ENCODE measurements around the gene CCDC40. TPM values are rescaled to one million over a fixed set of nuclear protein-coding genes. Genes with fewer than 3 reads are reported as not detected.

The CCDC40 gene, protein sequence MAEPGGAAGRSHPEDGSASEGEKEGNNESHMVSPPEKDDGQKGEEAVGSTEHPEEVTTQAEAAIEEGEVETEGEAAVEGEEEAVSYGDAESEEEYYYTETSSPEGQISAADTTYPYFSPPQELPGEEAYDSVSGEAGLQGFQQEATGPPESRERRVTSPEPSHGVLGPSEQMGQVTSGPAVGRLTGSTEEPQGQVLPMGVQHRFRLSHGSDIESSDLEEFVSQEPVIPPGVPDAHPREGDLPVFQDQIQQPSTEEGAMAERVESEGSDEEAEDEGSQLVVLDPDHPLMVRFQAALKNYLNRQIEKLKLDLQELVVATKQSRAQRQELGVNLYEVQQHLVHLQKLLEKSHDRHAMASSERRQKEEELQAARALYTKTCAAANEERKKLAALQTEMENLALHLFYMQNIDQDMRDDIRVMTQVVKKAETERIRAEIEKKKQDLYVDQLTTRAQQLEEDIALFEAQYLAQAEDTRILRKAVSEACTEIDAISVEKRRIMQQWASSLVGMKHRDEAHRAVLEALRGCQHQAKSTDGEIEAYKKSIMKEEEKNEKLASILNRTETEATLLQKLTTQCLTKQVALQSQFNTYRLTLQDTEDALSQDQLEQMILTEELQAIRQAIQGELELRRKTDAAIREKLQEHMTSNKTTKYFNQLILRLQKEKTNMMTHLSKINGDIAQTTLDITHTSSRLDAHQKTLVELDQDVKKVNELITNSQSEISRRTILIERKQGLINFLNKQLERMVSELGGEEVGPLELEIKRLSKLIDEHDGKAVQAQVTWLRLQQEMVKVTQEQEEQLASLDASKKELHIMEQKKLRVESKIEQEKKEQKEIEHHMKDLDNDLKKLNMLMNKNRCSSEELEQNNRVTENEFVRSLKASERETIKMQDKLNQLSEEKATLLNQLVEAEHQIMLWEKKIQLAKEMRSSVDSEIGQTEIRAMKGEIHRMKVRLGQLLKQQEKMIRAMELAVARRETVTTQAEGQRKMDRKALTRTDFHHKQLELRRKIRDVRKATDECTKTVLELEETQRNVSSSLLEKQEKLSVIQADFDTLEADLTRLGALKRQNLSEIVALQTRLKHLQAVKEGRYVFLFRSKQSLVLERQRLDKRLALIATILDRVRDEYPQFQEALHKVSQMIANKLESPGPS
- total RNA-seq: 10 to 100 TPM in 1 of 2 donors, 1 to 10 TPM in 1; 2.9 to 13.5 TPM

DNA sequence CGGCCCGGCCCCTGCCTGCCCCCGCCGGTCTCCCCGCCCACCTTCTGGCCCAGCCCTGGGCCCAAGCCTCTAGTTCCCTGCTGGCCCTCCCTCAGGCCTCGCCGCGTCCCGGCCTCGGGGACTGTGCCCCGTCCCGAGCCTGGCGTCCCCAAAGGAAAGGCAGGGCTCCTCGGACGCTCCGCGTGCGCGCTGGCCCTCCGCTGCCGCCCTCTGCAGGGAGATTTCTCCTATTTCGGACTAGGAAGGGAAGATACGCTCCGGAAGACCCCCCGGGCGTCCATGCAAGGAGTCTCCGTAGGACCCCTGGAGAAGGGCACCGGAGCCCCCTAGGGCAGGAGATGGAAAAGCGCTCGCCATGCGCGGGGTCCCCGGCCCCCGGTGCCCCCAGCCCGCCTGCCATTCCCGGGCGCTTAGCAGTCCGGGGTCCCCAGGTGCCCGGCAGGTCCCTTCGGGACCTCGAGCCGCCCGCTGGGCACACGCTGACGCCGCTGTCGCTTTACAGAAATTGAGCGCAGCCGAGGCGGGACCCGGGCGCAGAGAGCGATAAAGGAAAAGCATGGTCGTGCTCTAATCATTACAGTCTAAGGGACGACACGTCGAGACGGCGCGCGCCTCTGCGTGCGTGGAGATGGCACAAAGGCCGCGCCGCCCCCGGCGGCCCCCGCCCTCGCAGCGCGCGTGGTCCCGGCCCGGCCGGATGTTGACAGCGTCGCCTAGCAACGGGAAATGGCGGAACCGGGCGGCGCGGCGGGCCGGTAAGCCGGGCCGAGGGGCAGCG is at the start of gene CCDC40:
TSS of gene CCDC40 (plus strand) at position 706 of the 778 bp plus-strand sequence. CDS start at position 727, 21 bp downstream.
- H3K4me3 ChIP-seq: peak within 1 kb of the TSS; percentile 62 to 93
- intact Hi-C loops (cut with DNase I): no loop called here
- TF ChIP-seq POLR2A (IDR thresholded peaks at IDR 0.05): peak; percentile 24 to 76 (median 76)
- TF ChIP-seq, protein P1, sequence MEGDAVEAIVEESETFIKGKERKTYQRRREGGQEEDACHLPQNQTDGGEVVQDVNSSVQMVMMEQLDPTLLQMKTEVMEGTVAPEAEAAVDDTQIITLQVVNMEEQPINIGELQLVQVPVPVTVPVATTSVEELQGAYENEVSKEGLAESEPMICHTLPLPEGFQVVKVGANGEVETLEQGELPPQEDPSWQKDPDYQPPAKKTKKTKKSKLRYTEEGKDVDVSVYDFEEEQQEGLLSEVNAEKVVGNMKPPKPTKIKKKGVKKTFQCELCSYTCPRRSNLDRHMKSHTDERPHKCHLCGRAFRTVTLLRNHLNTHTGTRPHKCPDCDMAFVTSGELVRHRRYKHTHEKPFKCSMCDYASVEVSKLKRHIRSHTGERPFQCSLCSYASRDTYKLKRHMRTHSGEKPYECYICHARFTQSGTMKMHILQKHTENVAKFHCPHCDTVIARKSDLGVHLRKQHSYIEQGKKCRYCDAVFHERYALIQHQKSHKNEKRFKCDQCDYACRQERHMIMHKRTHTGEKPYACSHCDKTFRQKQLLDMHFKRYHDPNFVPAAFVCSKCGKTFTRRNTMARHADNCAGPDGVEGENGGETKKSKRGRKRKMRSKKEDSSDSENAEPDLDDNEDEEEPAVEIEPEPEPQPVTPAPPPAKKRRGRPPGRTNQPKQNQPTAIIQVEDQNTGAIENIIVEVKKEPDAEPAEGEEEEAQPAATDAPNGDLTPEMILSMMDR (IDR thresholded peaks at IDR 0.05): peak in 1 of 7 experiments; percentile 9
- ATAC-seq (peak; percentile 90), DNase-seq (peak; percentile 86 to 90 (median 89))
- no peaks in the 10 kb centered on the region for H3K9me3 ChIP-seq
- H3K4me1 ChIP-seq: peaks cover 30% of the 10 kb centered on the region
- H3K27ac ChIP-seq: peak within 1 kb of the TSS; percentile 86 to 97 (median 94)
- H3K36me3 ChIP-seq (replicated peaks in 1 of 2; ENCODE audit: insufficient read depth in 1 of 2, low read depth in 2 of 2): no peaks in the 10 kb centered on the region
- 0 to 3% methylated on average over 8 to 78 of the region's 89 CpGs for WGBS, 2 donors
- H3K27me3 ChIP-seq: no peaks in the 10 kb centered on the region

GRCh38 chr17:79987187-79987934 is 49.1 kb upstream of the CCDC40 start:
- no peaks in the 10 kb centered on the region for H3K9me3 ChIP-seq
- ATAC-seq (no peak), DNase-seq (no peak)
- H3K36me3 ChIP-seq (replicated peaks in 1 of 2; ENCODE audit: insufficient read depth in 1 of 2, low read depth in 2 of 2): no peaks in the 10 kb centered on the region
- intact Hi-C loops (cut with DNase I): loop anchor here (10.0 kb wide), 2 partner anchors 183 to 243 kb away; no protein-coding TSS in a partner anchor
- no peak overlapping the region for H3K4me3 ChIP-seq
- H3K27me3 ChIP-seq: no peaks in the 10 kb centered on the region
- WGBS, 2 donors: 88 to 89% methylated on average over 18 of the region's 18 CpGs
- H3K27ac ChIP-seq: no peak overlapping the region
- H3K4me1 ChIP-seq: peaks cover 53% of the 10 kb centered on the region
- no peak for TF ChIP-seq POLR2A (IDR thresholded peaks at IDR 0.05)
- TF ChIP-seq, protein P1 (IDR thresholded peaks at IDR 0.05): no peak

DNA sequence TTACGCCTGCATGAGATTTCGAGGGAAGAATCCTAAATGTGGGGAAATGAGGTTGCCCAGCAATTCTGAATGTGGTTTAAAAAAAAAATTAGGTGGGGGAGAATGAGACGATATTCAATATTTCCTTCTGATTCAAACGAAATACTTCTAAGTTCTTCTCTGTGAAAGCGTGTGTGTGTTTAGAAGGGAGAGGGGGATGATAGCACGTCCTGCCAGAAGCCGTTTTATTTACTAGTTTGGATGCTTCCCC is 48.6 kb upstream of the CCDC40 start:
- ATAC-seq (no peak), DNase-seq (no peak)
- Histone ChIP-seq H3K4me1 (peaks cover 58% of the 10 kb centered on the region), H3K27ac (no peak overlapping the region), H3K9me3 (no peaks in the 10 kb centered on the region), H3K27me3 (no peaks in the 10 kb centered on the region), H3K36me3 (replicated peaks in 1 of 2; ENCODE audit: insufficient read depth in 1 of 2, low read depth in 2 of 2) (no peaks in the 10 kb centered on the region), H3K4me3 (no peak overlapping the region)
- no peak for TF ChIP-seq POLR2A (IDR thresholded peaks at IDR 0.05)
- TF ChIP-seq, protein P1 (IDR thresholded peaks at IDR 0.05): no peak
- intact Hi-C loops (cut with DNase I): loop anchor here (10.0 kb wide), 2 partner anchors 183 to 243 kb away; no protein-coding TSS in a partner anchor
- WGBS, 2 donors: 65 to 77% methylated on average over 7 of the region's 7 CpGs

All from body of pancreas (tissue), 4 donors.